GM19463 (cell line): ENCODE results near the gene DCD.

Source experiments
- ATAC-seq: cut with Tn5 transposase; IDR thresholded peaks from one replicate; pipeline ENCODE4 v1.9.1; 2021; ENCODE audit warnings: mild to moderate bottlenecking, moderate library complexity; ENCODE audit not compliant: unreplicated experiment

Gene DCD

DNA sequence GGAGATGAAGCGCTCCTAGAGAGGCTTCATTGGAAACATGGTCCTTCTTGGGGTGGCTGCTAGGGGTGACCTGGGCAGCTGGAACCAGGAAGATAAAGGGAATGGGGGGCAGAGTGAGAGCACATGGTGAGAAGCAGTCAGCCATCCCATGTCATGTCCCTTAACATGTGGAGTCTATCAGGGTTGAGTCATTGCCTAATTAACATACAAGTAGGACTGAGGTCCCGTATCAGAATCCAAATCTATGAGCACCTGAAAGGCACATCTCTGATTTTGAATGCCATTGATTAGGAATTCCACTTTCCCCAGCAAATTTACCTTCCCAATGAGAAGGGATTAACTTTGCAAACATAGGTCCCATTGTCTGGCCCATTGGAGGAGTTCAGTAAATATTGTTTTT lies 39.4 kb downstream of the DCD start:
- no peak for ATAC-seq

DNA sequence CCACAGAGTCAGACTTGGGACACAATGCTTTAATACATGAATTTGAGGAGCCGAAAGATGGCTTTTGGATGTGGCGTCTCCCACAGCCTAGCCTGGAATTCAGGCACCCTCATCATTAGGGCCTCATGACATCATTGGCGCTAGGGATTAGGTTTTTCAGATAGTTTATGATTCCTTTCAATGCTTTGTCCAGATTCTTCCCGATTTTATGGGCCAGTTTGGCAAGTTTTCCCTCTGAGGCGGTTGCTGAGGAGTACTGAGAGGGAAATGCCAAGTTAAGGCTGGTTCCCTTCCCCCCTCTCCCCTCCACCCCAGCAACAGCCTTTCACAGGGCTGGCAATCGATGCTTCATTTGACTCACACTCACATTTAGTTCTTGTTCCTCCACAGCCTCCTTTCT lies 40.0 kb downstream of the DCD start:
- no peak for ATAC-seq

DNA sequence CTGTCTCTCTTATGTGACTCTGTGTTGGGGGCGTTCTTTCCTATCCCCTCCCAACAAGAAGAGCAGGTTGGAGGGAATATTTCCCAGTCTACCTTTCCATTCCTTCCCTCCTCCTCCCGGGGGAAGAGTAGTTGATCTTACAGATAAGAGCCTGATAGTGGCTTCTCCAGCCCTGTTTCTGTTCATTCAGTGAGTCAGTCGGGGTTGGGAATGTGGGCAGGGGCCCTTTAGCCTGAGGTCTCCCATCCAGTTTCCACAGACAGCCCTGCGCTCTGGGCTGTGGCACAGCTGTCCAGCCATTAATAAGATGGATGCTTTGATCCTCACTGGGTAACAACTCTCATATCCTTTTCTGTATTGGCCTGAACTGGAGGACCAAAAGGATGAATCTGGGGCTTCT lies 41.6 kb downstream of the DCD start:
- ATAC-seq: no peak

DNA sequence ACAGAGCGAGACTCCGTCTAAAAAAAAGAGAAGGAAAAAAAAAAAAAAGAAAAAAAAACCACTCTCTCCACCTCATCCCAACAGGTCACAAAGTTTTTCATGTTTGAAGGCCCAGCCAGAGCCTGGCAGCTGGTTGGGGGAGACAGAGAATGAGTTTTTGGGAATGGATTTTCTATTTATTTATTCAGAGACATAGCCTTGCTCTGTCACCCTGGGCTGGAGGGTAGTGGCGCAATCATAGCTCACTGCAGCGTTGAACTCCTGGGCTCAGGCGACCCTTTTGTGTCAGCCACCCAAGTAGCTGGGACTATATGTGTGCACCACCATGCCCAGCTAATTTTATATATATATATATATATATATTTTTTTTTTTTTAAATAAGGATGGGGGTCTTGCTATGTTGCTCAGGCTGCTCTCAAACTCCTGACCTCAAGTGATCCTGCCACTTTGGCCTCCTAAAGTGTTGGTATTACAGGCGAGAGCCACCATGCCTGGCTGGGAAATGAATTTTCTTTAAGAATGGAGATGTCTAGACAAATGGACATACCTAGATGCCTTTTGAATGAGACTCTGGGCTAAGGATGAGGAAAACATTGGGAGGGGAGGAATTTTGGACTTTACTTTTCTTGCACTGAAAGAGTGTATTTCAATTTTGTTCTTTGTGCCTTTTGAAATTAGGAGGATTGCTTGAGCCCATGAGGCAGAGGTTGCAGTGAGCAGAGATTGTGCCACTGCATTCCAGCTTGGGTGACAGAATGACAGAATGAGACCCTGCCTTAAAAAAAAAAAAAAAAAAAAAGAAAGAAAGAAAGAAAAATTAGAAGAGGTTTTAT lies 42.8 kb downstream of the DCD start:
- no peak for ATAC-seq

DNA sequence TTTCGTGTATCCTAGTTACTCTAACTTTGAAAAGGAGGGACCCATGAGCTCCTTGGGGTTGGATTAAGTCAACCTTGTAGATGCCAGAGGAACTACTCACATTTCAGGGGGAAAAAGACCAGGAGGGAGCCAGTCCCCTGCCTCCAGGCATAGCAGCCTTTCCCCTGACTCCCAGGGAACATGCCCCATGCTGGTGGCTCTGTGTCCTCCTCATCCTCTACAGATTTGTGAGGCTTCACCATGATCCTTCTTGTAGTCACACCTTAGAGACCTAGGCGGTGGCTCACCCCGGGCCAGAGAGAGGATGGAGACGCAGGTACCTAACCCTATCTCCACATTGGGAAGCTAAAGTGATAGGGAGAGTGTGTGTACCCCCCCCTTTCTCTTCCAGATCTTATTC lies 43.7 kb downstream of the DCD start:
- ATAC-seq: no peak

DNA sequence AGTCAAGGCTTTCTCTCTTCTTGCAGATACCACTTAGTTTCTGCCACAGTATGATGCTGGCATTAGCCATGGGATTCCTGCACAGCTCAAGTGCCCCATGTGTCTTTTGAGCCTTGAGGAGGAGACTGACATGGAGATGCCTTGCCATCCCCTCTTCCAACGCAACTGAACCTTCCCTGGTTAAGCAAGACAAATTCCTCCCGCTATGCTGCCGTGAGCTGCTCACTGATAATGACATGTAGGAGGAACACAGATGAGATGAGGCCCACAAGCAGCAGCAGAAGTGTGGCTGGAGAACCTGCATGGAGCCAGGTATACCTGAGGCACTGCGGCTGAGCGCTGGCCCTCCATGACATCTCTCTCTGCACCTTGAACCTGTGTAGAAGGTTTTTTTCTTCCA lies 44.3 kb downstream of the DCD start:
- ATAC-seq: no peak

DNA sequence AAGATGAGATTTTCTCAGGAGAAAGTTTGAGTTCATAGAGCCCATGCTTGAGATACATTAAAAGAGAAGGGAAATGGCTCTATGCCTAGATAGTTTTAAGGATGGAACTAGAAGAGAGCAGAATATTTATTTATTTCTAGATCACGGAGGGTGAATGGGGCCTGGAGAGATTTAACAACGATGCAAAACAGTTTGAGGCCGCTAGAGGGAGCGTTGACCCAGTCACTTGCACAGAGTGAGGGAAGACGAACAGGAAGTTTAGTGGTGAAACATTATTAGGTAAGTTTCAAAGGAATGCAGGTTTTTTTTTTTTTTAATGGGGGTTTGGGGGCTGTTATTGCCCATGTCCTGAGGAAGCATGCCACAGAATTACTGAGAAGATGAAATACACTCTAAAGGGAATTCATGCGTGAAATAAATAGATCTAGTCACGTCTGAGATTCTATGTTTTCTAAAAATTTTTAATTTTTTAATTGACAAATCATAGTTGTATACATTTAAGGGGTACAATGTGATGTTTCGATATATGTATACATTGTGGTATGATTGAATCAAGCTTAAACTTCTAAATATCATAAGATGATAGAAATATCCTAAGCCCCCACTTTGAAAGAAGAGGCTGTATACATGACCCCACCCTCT lies 44.9 kb downstream of the DCD start:
- ATAC-seq: peak; percentile 97

DNA sequence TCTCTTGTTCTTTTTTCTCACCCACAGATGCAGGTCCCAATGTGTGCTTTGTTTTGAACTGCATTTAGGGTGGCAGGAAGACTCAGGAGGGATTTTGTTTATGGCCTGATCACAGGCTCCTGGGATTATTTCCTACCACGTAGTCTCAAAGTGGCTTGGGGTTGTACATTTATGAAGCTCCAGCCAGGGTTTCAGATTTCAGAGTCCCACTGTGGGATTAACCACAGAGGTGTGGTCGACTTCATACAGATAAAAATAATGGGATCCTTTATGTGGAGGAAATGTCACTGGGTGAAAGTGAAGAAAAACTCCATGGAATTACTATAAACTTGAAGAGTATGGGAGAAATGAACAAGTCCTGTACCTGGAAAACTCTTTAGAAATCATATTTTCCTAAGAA lies 45.5 kb downstream of the DCD start:
- no peak for ATAC-seq

DNA sequence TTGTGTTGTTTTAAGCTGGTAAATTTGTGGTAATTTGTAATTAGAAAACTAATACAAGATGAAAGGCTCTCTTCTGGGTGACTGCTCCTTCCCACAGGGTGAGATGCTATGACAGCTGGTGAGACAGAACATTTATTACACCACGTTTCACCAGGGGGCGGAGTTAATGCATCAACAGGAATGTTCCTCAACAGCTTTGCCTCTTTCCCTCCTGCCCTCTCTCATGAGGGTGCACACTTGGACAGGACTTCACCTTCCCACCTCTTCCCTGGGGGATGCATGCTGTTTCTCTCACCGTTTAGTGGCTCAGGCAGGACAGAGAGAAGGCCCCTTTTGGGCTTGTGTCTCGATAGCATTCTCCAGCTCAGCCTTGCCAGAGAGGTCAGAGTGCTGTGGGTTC lies 46.3 kb downstream of the DCD start:
- no peak for ATAC-seq

DNA sequence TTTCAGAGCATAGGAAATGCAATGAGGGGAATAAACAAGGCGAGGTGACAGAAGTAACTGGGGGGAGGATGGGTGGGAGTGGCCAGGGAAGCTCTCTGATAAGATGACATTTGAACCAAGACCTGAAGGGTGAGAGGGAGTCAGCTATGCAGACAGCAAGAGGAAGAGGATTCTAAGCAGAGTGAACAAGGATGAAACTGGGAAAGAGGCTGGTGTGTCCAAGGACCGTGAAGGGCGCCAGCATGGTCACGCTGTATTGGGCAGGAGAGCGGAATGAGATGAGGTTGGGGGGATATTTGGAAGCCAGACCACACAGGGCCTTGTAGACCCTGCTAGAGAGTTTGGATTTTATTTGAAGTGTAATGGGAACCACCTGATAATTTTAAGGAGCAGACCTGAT lies 49.2 kb downstream of the DCD start:
- ATAC-seq: no peak

DNA sequence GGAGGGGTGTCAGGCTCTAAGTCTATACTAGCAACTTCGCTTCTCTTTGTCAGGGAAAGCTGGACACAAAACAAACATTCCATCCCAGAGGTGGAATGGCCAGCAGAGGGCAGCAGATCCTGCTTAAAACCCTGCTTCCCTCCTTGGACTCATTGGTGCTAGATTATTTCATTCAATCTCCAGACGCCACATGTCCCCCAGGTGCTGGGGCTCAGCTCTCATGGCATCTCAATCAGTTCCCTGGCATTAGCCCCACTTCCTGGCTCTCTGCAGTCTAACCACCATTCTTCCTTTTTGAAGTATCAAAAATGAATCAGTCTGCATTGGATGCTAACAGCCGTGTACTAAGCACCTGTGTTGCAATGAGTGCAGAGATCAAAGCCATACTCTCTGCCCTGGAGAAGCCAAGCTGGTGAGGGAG lies 51.6 kb downstream of the DCD start:
- ATAC-seq: no peak

DNA sequence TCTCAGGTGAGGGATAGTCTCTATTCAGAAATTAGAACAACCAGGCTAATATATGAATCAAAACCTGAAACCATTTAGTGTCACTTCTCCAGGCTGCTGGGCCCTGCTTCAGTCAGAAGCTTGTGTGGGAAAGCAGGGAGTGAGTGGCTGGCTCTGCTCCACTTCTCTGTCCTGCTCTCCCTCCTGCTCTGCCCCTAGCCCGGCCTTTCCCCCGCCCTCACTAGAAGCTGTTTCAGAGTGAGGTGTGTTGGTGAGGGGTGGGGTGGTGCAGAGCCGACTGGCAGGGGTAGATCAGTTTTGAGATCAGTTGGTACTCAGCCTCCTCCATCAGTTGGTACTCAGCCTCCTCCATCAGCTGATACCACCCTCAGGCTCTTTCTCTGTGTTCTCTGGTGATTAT lies 52.7 kb downstream of the DCD start:
- no peak for ATAC-seq
